ENCODE measurements around the gene TMEM184B.
"Not testable (repeated sequence)": the region's sequence is repeated elsewhere in the genome, so short reads cannot be mapped to it uniquely, and the experiment has no call there.

Gene TMEM184B

GRCh38 chr22:38201711-38202436, 70.9 kb downstream of the TMEM184B start, which contains the start of gene MAFF:
MAFF (plus strand) TSS chr22:38201994; CDS start chr22:38213854, 11,860 bp downstream.
- peak; percentile 40 for DNase-seq

- DNase-seq = no peak
These were observed 71.5 kb downstream of the TMEM184B start for GRCh38 chr22:38201371-38201710.

GRCh38 chr22:38199826-38200559, 72.8 kb downstream of the TMEM184B start:
- no peak for DNase-seq

GRCh38 chr22:38196791-38197419, 75.9 kb downstream of the TMEM184B start:
- no peak for DNase-seq

DNA sequence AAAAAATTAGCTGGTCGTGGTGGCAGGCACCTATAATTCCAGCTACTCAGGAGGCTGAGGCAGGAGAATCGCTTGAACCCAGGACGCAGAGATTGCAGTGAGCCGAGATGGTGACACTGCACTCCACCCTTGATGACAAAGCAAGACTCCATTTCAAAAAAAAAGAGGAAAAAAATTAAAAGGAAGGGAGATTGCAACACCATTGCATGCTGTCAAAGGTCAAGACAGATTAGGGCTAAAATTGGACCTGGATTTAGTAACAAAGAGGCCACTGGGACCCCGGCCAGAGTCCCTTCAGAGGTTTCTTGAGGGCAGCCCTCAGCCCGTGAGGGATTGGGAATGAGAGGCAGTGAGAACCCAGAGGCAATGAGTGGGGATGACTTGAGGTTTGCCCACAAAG, 79.2 kb downstream of the TMEM184B start:
- DNase-seq = no peak

GRCh38 chr22:38192475-38192863, 80.3 kb downstream of the TMEM184B start:
- DNase-seq = no peak

GRCh38 chr22:38191731-38192474, 80.9 kb downstream of the TMEM184B start:
- no peak for DNase-seq

DNA sequence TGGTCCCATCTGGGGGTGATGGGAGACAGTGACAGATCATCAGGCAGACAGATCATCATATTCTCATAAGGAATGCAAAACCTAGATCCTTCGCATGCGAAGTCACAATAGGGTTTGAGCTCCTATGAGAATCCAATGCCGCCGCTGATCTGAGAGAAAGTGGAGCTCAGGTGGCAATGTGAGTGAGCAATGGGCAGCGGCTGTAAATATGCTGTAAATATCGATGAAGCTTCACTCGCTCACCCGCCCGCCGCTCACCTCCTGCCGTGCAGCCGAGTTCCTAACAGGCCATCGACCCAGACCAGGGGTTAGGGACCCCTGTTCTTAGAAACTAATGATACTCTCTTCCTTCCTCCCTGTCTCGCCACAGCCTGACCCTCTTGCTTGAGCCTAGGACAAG, 81.8 kb downstream of the TMEM184B start:
- DNase-seq = no peak

- no peak for DNase-seq
These were observed 82.2 kb downstream of the TMEM184B start for GRCh38 chr22:38190581-38190980.

- no peak for DNase-seq
These were observed 83.7 kb downstream of the TMEM184B start for GRCh38 chr22:38189104-38189503.

- peak; percentile 51 for DNase-seq
These were observed 85.2 kb downstream of the TMEM184B start for GRCh38 chr22:38187413-38188212.

DNA sequence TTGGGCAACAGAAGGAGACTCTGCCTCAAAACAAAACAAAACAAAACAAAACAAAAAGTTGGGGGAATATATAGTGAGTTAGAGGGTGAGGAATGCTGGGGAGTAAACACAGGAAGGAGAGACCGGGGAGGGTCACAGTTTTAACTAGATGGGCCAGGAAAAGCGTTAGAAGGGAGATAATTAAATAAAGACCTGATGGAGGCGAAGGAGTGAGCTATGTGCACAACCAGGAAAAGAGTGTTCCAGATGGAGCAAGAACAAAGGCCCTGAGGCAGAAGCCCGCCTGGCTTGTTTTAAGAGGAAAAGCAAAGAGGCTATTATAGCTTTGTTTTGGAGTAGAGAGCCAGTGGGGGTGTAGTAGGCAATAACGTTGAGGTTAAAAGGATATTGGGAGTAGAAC, 86.4 kb downstream of the TMEM184B start:
- DNase-seq = no peak

DNA sequence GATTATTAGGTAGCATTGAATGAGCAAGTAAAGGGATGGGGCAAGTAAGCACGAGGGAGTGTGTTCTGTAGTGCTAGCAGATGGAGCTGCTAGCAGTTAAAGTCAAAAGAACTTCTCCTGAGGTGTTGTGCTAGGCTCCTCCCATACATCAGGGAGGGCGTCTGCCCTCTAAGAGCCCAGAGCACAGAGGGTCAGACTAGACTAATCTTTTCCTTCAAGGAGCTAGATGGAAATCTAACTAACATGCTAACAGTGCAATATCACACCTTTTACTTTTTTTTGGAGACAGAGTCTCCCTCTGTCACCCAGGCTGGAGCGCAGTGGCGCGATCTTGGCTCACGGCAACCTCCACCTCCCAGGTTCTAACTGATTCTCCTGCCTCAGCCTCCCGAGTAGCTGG, 88.0 kb downstream of the TMEM184B start:
- no peak for DNase-seq

DNA sequence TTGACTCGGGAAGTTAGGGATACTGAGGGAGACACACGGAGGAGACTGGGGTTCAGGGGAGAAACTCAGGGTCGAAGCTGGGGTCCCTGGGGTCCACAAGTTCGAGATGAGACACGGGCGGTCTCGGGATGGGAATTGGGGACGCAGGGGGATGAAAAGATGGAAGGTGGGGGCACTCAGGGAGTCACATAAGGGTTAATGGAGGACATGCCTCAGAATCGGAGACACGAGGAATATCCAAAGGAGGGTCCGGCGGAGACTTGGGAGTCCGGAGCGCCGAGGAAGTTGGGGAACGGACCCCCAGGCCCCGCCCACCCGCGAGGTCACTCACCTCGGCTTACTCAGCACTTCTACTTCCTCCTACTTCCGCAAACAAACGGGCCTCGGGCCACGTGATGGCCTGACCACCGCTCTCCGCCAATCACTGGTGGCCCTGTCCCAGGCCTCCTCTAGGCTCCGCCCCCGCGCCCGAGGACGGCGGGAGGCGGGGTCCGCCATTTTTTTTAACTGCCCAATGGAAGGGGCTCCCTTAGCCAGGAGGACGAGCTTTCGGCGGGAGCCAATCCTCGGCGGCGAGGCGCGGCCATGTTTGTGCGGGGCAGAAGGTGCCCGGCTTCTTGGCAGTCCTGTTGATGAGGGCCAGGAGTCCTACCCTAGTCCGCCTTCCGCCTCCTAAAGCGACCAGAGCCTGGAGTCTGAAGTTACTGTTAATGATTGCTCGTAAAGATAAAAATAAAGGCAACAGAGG, 91.2 kb downstream of the TMEM184B start, which contains the start of gene PLA2G6:
Gene PLA2G6, minus strand, starts transcription at position 378 of the 748 bp plus-strand sequence. CDS start 12,404 bp downstream, outside the sequence.
- DNase-seq = peak; percentile 94

DNA sequence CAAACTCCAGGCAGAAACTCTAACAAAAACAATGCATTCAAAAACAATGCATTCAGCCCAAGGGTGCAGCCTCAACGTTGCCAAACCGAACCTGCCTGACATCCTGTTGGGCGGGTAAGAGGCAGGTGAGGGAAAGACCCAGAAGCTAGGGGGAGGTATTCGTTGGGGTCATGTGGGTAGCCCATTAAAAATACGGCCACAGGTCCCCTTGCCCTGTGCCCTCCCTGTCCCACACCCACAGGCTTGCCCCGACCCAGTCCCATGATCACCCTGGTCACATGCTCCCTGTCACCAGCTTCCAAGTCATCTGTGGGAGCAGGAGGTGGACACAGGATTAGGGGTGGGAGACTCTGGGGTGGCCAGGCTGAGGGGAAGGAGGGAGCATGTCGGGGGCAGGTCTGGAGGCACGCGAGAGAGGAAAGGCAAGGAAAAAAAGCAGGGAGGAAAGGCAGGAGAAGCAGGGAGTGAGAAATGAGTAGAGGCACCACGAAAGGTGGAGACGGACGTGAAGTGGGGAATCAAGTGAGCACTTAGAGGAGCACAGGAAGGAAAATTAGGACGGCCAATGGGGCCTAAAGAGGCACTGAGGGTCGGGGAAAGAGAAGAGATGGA, 91.9 kb downstream of the TMEM184B start:
- no peak for DNase-seq

- not testable (repeated sequence) for DNase-seq
These were observed 94.2 kb downstream of the TMEM184B start for GRCh38 chr22:38178605-38178937.

DNA sequence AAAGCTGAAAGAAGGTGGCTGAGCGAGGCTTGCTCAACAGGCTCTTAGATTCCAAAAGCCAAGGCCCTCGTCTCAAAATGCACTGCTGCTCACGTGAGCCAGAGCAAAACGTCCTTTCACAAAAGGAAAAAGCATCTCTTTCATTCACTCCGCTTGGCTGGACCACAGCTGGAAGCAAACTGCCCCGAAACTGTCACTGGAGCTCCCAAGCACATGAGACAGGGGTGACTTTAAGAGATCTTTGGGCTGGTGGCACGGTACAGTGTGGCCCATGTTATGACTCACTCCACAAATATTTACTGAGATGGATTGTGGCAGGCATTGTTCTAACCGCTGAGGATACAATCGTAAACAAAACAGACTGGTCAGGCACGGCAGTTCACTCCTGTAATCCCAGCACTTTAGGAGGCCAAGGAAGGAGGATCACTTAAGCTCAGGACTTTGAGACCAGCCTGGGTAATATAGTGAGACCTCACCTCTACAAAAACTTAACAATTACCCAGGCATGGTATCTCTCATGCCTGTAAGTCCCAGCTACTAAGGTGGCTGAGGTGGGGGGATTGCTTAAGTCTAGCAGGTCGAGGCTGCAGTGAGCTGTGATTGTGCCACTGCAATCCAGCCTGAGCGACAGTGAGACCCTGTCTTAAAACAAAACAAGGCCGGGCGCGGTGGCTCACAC, 94.7 kb downstream of the TMEM184B start:
- no peak for DNase-seq

GRCh38 chr22:38177571-38177925, 95.3 kb downstream of the TMEM184B start:
- not testable (repeated sequence) for DNase-seq

DNA sequence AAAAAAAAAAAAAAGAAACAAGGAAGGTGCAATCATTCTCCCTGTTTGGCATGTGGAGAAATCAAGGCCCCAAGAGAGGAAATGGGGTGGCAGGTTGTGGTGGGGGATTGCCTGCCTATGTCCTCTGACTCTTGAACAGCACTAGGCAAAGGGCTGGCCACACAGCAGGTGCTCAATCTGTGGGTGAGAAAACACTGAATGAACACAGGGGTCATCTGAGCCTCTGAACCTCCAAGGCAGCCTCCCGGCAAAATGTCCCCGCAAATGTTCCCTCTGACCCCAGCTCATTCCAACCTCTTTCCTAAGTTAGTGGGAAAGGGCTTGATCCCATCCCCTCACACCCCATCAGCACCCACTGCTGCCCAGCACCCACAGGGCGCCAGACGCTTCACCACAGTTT, 95.8 kb downstream of the TMEM184B start:
- DNase-seq = no peak

- DNase-seq = no peak
These were observed 96.6 kb downstream of the TMEM184B start for GRCh38 chr22:38176170-38176741.

Data from NCI-H1694 (cell line).